Liver (tissue), 3 donors: ENCODE measurements around the gene FEV.

Experiments used
- CTCF ChIP-seq: fragments of 150-350 bp; IDR thresholded peaks from 2 replicates; pipeline ENCODE4 v1.5.1; 2017; ENCODE audit warnings: improper control_type of control experiment, low read depth, low read length; ENCODE audit not compliant: missing input control
- YY1 ChIP-seq: IDR thresholded peaks from 2 replicates; pipeline ENCODE4 v1.6.1; 2016; ENCODE audit warnings: antibody characterized with exemption, mild to moderate bottlenecking
- TF ChIP-seq, protein P1 (sequence below): IDR thresholded peaks from 2 replicates; pipeline ENCODE4 v1.6.1; 2016; ENCODE audit warnings: antibody characterized with exemption
- donor health status: healthy.
- donor health status: healthy.

DNA sequence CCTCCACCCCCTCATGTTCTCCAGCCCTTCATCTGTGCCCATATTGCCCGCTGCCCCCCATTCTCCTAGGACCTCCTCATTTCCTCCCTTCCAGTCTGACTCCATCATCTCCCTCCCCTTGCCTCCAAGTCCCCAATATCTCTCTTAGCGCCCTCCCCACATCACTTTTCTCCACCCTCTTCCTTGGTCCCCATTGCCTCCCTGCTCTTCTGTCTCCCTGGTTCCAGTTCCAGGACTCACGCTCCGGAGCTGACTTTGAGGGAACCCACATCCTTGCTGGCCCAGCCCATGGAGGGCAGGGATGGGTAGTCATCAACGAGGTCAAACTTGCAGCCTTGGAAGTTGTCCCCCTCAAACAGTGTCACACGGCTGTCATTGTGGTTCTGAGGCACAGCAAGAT, 5.6 kb upstream of the FEV start:
- no peak for TF ChIP-seq YY1
- TF ChIP-seq, protein P1, sequence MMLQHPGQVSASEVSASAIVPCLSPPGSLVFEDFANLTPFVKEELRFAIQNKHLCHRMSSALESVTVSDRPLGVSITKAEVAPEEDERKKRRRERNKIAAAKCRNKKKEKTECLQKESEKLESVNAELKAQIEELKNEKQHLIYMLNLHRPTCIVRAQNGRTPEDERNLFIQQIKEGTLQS, result no peak
- TF ChIP-seq CTCF, result no peak
